Left lung (tissue), 10 donors: ENCODE measurements around the gene ZNF566. TPM values are rescaled to one million over a fixed set of nuclear protein-coding genes. Genes with fewer than 3 reads are reported as not detected.

ENCODE experiments used
- ATAC-seq: fragments of 200-7000 bp; cut with Tn5 transposase; one replicate; pipeline ENCODE4 v1.9.1; 2020; ENCODE audit warnings: moderate library complexity
- DNase-seq, 4 donors: peaks; one replicate each; pipeline ENCODE4 v3.0.0-alpha.2; 2013 to 2020
- H3K27ac ChIP-seq, 2 donors: fragments of 200-600 bp; sonication (generic) in 1 of 2; one replicate each; pipeline versions ENCODE4 v1.5.0 to v1.8.0; 2020 to 2021
- H3K27me3 ChIP-seq, 2 donors: fragments of 200-600 bp; sonication (generic) in 1 of 2; one replicate each; pipeline versions ENCODE4 v1.5.0 to v1.8.0; 2020 to 2021
- H3K36me3 ChIP-seq, 2 donors: fragments of 200-600 bp; sonication (generic) in 1 of 2; one replicate each; pipeline versions ENCODE4 v1.5.0 to v1.8.0; 2020 to 2021
- H3K4me1 ChIP-seq, 2 donors: fragments of 200-600 bp; one replicate each; pipeline ENCODE4 v1.8.0; 2021
- H3K4me3 ChIP-seq, 2 donors: fragments of 200-600 bp; sonication (generic) in 1 of 2; one replicate each; pipeline versions ENCODE4 v1.5.0 to v1.8.0; 2020 to 2021; ENCODE audit warnings: mild to moderate bottlenecking in 1 of 2
- H3K9me3 ChIP-seq, 2 donors: fragments of 200-600 bp; sonication (generic) in 1 of 2; one replicate each; pipeline versions ENCODE4 v1.5.0 to v1.8.0; 2020 to 2021
- intact Hi-C, 2 donors: fragments of 100-400 bp; cut with DNase I; formaldehyde crosslinking; loops; one replicate each; pipeline versions ENCODE4 v1.11.2 to v1.14.2; 2022
- polyA plus RNA-seq, 6 donors: library from polyadenylated mRNA; unstranded; fragments of 120-200 nt; gene quantifications; one replicate each; pipeline ENCODE4 v1.2.1, GENCODE V29; 2013; ENCODE audit not compliant: insufficient read length in 6 of 6
- total RNA-seq, 2 donors: library from RNA; stranded (reverse); fragmentation: NEBNext Ultra II Directional; extraction: Animal tissue kit (Norgen Biotek cat#: 25700); gene quantifications; one replicate each; pipeline ENCODE4 v1.2.1, GENCODE V29; 2021
- TF ChIP-seq, protein P1 (sequence below), 2 donors: fragments of 200-600 bp; sonication (generic) in 1 of 2; IDR thresholded peaks; one replicate each; pipeline versions ENCODE4 v1.5.0 to v1.8.0; 2021; ENCODE audit warnings: antibody characterized with exemption in 2 of 2
- donor health status: DM: no; HTN: yes; CAD: no.
- donor health status: DM: no; HTN: no; CAD: no.

ZNF566 gene
- total and polyA plus RNA-seq, 8 donors, result 8.8 to 17.7 (median 15.2) TPM

DNA sequence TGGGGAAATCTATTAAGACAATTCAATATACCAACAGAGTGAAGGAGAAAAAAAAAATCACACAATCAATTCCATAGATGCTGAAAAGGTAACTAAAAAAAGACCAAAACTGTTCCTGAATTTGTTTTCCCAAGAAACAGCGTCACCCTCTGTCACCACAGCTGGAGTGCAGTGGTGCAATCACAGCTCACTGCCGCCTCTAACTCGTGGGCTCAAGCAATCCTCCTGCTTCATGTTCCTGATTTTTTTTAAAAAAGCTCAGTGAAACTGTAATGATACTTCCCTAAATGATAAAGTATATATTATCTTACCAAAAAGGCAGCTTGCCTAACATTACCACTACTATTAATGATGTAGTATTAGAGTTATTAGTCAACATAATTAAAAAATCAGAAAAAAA is 90.8 kb downstream of the ZNF566 start:
- H3K27me3 ChIP-seq, result no peaks in the 10 kb centered on the region
- intact Hi-C loops, result no loop called here
- peaks cover 7 to 96% of the 10 kb centered on the region in 2 donors for H3K9me3 ChIP-seq
- DNase-seq (no peak), ATAC-seq (no peak)
- H3K4me3 ChIP-seq, result no peak overlapping the region
- TF ChIP-seq, protein P1, sequence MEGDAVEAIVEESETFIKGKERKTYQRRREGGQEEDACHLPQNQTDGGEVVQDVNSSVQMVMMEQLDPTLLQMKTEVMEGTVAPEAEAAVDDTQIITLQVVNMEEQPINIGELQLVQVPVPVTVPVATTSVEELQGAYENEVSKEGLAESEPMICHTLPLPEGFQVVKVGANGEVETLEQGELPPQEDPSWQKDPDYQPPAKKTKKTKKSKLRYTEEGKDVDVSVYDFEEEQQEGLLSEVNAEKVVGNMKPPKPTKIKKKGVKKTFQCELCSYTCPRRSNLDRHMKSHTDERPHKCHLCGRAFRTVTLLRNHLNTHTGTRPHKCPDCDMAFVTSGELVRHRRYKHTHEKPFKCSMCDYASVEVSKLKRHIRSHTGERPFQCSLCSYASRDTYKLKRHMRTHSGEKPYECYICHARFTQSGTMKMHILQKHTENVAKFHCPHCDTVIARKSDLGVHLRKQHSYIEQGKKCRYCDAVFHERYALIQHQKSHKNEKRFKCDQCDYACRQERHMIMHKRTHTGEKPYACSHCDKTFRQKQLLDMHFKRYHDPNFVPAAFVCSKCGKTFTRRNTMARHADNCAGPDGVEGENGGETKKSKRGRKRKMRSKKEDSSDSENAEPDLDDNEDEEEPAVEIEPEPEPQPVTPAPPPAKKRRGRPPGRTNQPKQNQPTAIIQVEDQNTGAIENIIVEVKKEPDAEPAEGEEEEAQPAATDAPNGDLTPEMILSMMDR (IDR thresholded peaks at IDR 0.05), result no peak
- peaks cover 3 to 100% of the 10 kb centered on the region in 2 donors for H3K36me3 ChIP-seq
- no peaks in the 10 kb centered on the region for H3K4me1 ChIP-seq
- no peak overlapping the region for H3K27ac ChIP-seq

Other genes starting within 250 kb of the ZNF566 start
- 1 to 10 TPM; 3.8 to 4.5 TPM for gene ZFP14, start 110.4 kb downstream of the ZNF566 start, total RNA-seq
- 10 to 100 TPM; 11.5 to 16.1 (median 14.5) TPM for gene ZFP14, start 110.4 kb downstream of the ZNF566 start, polyA plus RNA-seq
- 1 to 10 TPM; 4.2 to 4.6 TPM for gene ZFP82, start 70.9 kb downstream of the ZNF566 start, total RNA-seq
- 10 to 100 TPM; 12.5 to 14.5 (median 13.3) TPM for gene ZFP82, start 70.9 kb downstream of the ZNF566 start, polyA plus RNA-seq
- gene ZNF260, start 38.7 kb upstream of the ZNF566 start, total RNA-seq, result 10 to 100 TPM in 1 of 2 donors, 1 to 10 TPM in 1; 8.5 to 14.4 TPM
- gene ZNF260, start 38.7 kb upstream of the ZNF566 start, polyA plus RNA-seq, result 10 to 100 TPM; 29.8 to 31.9 (median 31.5) TPM
- gene ZNF529, start 83.7 kb upstream of the ZNF566 start, total RNA-seq, result 10 to 100 TPM in 1 of 2 donors, 1 to 10 TPM in 1; 8.1 to 10.3 TPM
- 10 to 100 TPM; 29.8 to 42.0 (median 35.2) TPM for gene ZNF529, start 83.7 kb upstream of the ZNF566 start, polyA plus RNA-seq
- 1 to 10 TPM; 3.4 to 3.5 TPM for gene ZNF382, start 115.8 kb upstream of the ZNF566 start, total RNA-seq
- 10 to 100 TPM; 10.0 to 14.1 (median 12.1) TPM for gene ZNF382, start 115.8 kb upstream of the ZNF566 start, polyA plus RNA-seq
- 1 to 10 TPM; 5.5 to 6.9 TPM for gene ZNF461, start 177.3 kb upstream of the ZNF566 start, total RNA-seq
- gene ZNF461, start 177.3 kb upstream of the ZNF566 start, polyA plus RNA-seq, result 10 to 100 TPM; 14.7 to 15.9 (median 15.3) TPM
- gene ZNF567, start 198.1 kb upstream of the ZNF566 start, total RNA-seq, result 1 to 10 TPM; 5.3 to 6.6 TPM
- gene ZNF567, start 198.1 kb upstream of the ZNF566 start, polyA plus RNA-seq, result 10 to 100 TPM; 10.6 to 15.6 (median 13.0) TPM